Measurements from ENCODE around the gene ANKRD18A. TPM values are rescaled to one million over a fixed set of nuclear protein-coding genes. Genes with fewer than 3 reads are reported as not detected.
A peak's percentile ranks its signal among the peaks of the same experiment; 100 is the strongest.

ANKRD18A gene
- total and polyA plus RNA-seq, 2 of the 8 experiments (the other 6 are each of a cell fraction or from before 2014, with no cell fraction given) = 0.68 to 4.0 TPM

- TF ChIP-seq BRCA1 (IDR thresholded peaks at IDR 0.05; ENCODE audit: low read depth, low read length) = peak; percentile 65
- TF ChIP-seq MAX (IDR thresholded peaks at IDR 0.05) = peak; percentile 95
- TF ChIP-seq SAP30 (IDR thresholded peaks at IDR 0.05; ENCODE audit: insufficient read depth, insufficient replicate concordance, low read length) = no peak
These were observed at the start of gene ANKRD18A (continued) for GRCh38 chr9:38620483-38621433.

Data from H1 (cell line).